Activated CD4-positive, alpha-beta T cell treated with anti-CD3 and anti-CD28 coated beads, Interleukin-2, amount 10 ng/mL, durations not matched to agents 7 days and 5 days (primary cell): ENCODE data around the gene KRT32. TPM values are rescaled to one million over a fixed set of nuclear protein-coding genes. Genes with fewer than 3 reads are reported as not detected.

Experiments used
- CTCF ChIA-PET: fragments of 350-600 bp; sonication (Branson Sonifier 250); formaldehyde crosslinking; loops from one replicate; lab custom pipeline; 2021; ENCODE audit warnings: antibody characterized with exemption; lab: Charles Lee
- POLR2A ChIA-PET: fragments of 350-600 bp; sonication (Branson Sonifier 250); formaldehyde crosslinking; loops from one replicate; lab custom pipeline; 2021; ENCODE audit warnings: antibody characterized with exemption; lab: Charles Lee
- DNase-seq: peaks from one replicate; pipeline ENCODE4 v3.0.0-alpha.2; 2020
- H3K27ac Mint-ChIP-seq: one replicate; pipeline ENCODE4 v1.8.0; 2021; ENCODE audit warnings: mild to moderate bottlenecking, moderate library complexity, mixed read lengths
- H3K27me3 Mint-ChIP-seq: one replicate; pipeline ENCODE4 v1.8.0; 2021; ENCODE audit warnings: mixed read lengths
- H3K36me3 Mint-ChIP-seq: one replicate; pipeline ENCODE4 v1.8.0; 2021; ENCODE audit warnings: low read depth, mixed read lengths
- H3K4me1 Mint-ChIP-seq: one replicate; pipeline ENCODE4 v1.8.0; 2021; ENCODE audit warnings: mixed read lengths
- H3K4me3 Mint-ChIP-seq: one replicate; pipeline ENCODE4 v1.8.0; 2021; ENCODE audit warnings: mild to moderate bottlenecking, moderate library complexity, mixed read lengths
- H3K9me3 Mint-ChIP-seq: one replicate; pipeline ENCODE4 v1.8.0; 2021; ENCODE audit warnings: mixed read lengths
- microRNA-seq: library from miRNA; unstranded; fragments of <30 nt; microRNA quantifications from one replicate; pipeline ENCODE4 v1.2.0, GENCODE V29; 2021; ENCODE audit warnings: borderline microRNAs expressed, borderline replicate concordance
- total RNA-seq, 2 experiments: library from RNA; stranded (reverse); gene quantifications; one replicate each; pipeline ENCODE4 v1.2.3, GENCODE V29; 2021

KRT32 gene
- total RNA-seq, 2 experiments from 2014 or later = not detected

GRCh38 chr17:41416479-41416878 lies 50.7 kb downstream of the KRT32 start:
- no peaks in the 10 kb centered on the region for H3K36me3 Mint-ChIP-seq
- H3K27ac Mint-ChIP-seq = no peak overlapping the region
- POLR2A ChIA-PET = no interaction called here
- no peaks in the 10 kb centered on the region for H3K9me3 Mint-ChIP-seq
- H3K4me3 Mint-ChIP-seq = no peak overlapping the region
- H3K27me3 Mint-ChIP-seq = peaks cover 1% of the 10 kb centered on the region
- H3K4me1 Mint-ChIP-seq = no peaks in the 10 kb centered on the region
- CTCF ChIA-PET = interaction anchor here (1.4 kb wide), 1 partner anchor 8 kb away, joined by 3 read pairs; no protein-coding TSS in a partner anchor
- DNase-seq = no peak

DNA sequence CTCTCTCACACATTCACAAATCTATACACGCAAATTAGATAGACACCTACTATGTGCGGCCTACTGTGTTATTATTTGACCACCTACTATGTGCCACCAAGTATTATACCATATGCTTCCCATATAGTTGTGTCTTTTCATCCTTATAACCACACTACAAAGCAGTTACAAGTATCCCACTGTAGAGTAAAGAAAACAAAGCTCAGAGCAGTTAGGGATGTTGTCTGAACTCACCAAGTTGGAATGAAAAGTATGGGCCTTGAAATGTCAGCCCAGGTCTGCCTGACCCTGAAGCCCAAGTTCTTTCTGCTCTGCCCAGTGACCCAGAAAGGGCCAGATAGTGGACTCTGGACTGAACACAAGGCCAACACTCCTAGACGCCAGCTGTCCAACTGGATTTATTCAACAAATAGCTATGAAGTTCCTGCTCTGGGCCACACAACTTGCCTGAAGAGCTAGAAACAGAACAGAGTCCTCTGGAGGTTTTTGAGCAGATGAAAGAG lies 51.3 kb downstream of the KRT32 start:
- POLR2A ChIA-PET = no interaction called here
- no peaks in the 10 kb centered on the region for H3K36me3 Mint-ChIP-seq
- H3K4me1 Mint-ChIP-seq = no peaks in the 10 kb centered on the region
- CTCF ChIA-PET = interaction anchor here (1.4 kb wide), 1 partner anchor 7 kb away, joined by 3 read pairs; no protein-coding TSS in a partner anchor
- no peaks in the 10 kb centered on the region for H3K27me3 Mint-ChIP-seq
- no peaks in the 10 kb centered on the region for H3K9me3 Mint-ChIP-seq
- H3K4me3 Mint-ChIP-seq = no peak overlapping the region
- DNase-seq = no peak
- H3K27ac Mint-ChIP-seq = no peak overlapping the region

DNA sequence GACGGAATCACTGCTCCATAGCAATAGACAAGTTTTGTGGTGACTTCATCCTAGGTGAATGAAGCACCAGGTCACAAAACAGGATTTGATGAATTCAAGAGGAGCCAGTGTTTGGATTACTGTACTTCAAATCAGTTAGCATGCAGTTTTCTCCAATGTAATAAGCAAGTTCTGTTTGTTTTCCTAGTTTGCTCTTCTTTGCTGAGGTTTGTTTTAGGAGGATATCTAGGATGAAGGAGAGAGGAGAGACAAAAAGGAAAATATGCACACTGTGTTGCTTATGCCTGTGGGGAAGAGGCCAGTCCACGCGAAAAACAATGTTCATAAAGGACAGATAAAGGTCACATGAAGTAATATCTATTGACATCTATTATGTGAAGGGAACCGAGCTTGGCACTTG lies 51.8 kb downstream of the KRT32 start:
- H3K36me3 Mint-ChIP-seq = no peaks in the 10 kb centered on the region
- ChIA-PET CTCF (no interaction called here), POLR2A (no interaction called here)
- H3K27ac Mint-ChIP-seq = no peak overlapping the region
- H3K4me3 Mint-ChIP-seq = no peak overlapping the region
- DNase-seq = no peak
- no peaks in the 10 kb centered on the region for H3K4me1 Mint-ChIP-seq
- H3K9me3 Mint-ChIP-seq = no peaks in the 10 kb centered on the region
- no peaks in the 10 kb centered on the region for H3K27me3 Mint-ChIP-seq

GRCh38 chr17:41413982-41414381 lies 53.2 kb downstream of the KRT32 start:
- H3K4me1 Mint-ChIP-seq = peaks cover 9% of the 10 kb centered on the region
- POLR2A ChIA-PET = no interaction called here
- CTCF ChIA-PET = interaction anchor here (1.8 kb wide), 1 partner anchor 9 kb away, joined by 3 read pairs; no protein-coding TSS in a partner anchor
- no peak overlapping the region for H3K27ac Mint-ChIP-seq
- H3K27me3 Mint-ChIP-seq = no peaks in the 10 kb centered on the region
- no peaks in the 10 kb centered on the region for H3K36me3 Mint-ChIP-seq
- H3K4me3 Mint-ChIP-seq = no peak overlapping the region
- no peaks in the 10 kb centered on the region for H3K9me3 Mint-ChIP-seq
- DNase-seq = no peak

GRCh38 chr17:41413353-41413957 lies 53.7 kb downstream of the KRT32 start:
- Mint-ChIP-seq H3K4me1 (peaks cover 11% of the 10 kb centered on the region), H3K4me3 (no peak overlapping the region), H3K36me3 (no peaks in the 10 kb centered on the region), H3K9me3 (no peaks in the 10 kb centered on the region), H3K27ac (no peak overlapping the region), H3K27me3 (no peaks in the 10 kb centered on the region)
- ChIA-PET CTCF (interaction anchor here (1.8 kb wide), 1 partner anchor 8 kb away, joined by 3 read pairs; no protein-coding TSS in a partner anchor), POLR2A (no interaction called here)
- DNase-seq = no peak

DNA sequence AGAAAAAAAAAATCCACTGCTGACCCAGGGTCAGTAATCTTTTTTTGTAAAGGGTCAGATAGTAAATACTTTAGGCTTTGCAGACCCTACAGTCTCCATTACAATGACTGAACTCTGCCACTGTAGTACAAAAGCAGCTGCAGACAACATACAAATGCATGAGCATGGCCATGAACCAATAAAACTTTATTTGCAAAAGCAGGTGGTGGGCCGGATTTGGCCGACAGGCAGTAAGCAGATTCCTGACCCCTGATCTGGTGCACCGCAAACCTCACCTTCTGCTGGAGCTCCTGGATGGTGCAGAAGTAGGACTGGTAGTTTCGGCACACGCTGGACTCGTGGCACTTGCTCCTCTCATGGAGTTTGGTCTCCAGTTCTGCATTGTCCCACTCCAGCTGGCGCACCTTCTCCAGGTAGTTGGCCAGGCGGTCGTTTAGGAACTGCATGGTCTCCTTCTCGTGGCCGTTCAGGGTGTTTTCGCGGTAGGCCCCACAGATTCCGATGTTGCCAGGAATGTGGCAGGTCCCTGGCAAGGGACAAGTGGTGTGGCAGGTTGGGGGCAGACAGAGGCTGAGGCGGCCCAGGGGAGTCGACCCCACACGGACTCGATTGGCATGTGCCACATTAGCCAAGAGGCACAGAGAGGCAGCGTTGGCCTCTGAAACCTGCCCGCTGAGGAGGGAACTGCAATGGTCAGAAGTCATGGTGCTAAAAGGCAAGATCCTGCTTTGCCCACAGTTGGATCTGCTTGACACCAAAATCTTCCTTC lies 55.9 kb downstream of the KRT32 start:
- CTCF ChIA-PET = interaction anchor here (0.6 kb wide), 1 partner anchor 592 kb away, joined by 3 read pairs; no protein-coding TSS in a partner anchor
- H3K9me3 Mint-ChIP-seq = no peaks in the 10 kb centered on the region
- DNase-seq = no peak
- no peak overlapping the region for H3K27ac Mint-ChIP-seq
- POLR2A ChIA-PET = no interaction called here
- H3K4me3 Mint-ChIP-seq = no peak overlapping the region
- H3K27me3 Mint-ChIP-seq = no peaks in the 10 kb centered on the region
- no peaks in the 10 kb centered on the region for H3K36me3 Mint-ChIP-seq
- peaks cover 11% of the 10 kb centered on the region for H3K4me1 Mint-ChIP-seq

Small RNAs within 50 kb of the gene (microRNA-seq; reads per million reads assigned to microRNA genes)
- gene MIR6510 = not detected

Other genes with a start within 250 kb of the KRT32 start
- gene KRTAP9-2, start 240.7 kb downstream of the KRT32 start, total RNA-seq = not detected
- not detected for gene KRTAP9-3, start 234.9 kb downstream of the KRT32 start, total RNA-seq
- gene KRTAP9-8, start 229.4 kb downstream of the KRT32 start, total RNA-seq = not detected
- gene KRTAP9-4, start 217.7 kb downstream of the KRT32 start, total RNA-seq = not detected
- not detected for gene KRTAP9-9, start 212.0 kb downstream of the KRT32 start, total RNA-seq
- not detected for gene KRTAP9-6, start 202.0 kb downstream of the KRT32 start, total RNA-seq
- gene KRTAP9-7, start 191.7 kb downstream of the KRT32 start, total RNA-seq = not detected
- not detected for gene KRTAP29-1, start 164.5 kb downstream of the KRT32 start, total RNA-seq
- under 1 TPM in 1 of 2 experiments, not detected in 1; 0.12 TPM for gene KRTAP16-1, start 158.1 kb downstream of the KRT32 start, total RNA-seq
- gene KRTAP17-1, start 151.7 kb downstream of the KRT32 start, total RNA-seq = not detected
- gene KRT33A, start 116.6 kb downstream of the KRT32 start, total RNA-seq = not detected
- gene KRT33B, start 97.6 kb downstream of the KRT32 start, total RNA-seq = not detected
- gene KRT34, start 85.1 kb downstream of the KRT32 start, total RNA-seq = not detected
- gene KRT31, start 69.8 kb downstream of the KRT32 start, total RNA-seq = not detected
- gene KRT37, start 42.8 kb downstream of the KRT32 start, total RNA-seq = not detected
- not detected for gene KRT38, start 26.4 kb downstream of the KRT32 start, total RNA-seq
- gene KRT35, start 13.8 kb upstream of the KRT32 start, total RNA-seq = not detected
- gene KRT36, start 22.5 kb upstream of the KRT32 start, total RNA-seq = not detected
- not detected for gene KRT13, start 38.2 kb upstream of the KRT32 start, total RNA-seq
- not detected for gene KRT15, start 51.5 kb upstream of the KRT32 start, total RNA-seq
- not detected for gene KRT19, start 60.9 kb upstream of the KRT32 start, total RNA-seq
- gene KRT9, start 104.7 kb upstream of the KRT32 start, total RNA-seq = not detected
- gene KRT14, start 119.5 kb upstream of the KRT32 start, total RNA-seq = not detected
- not detected for gene KRT16, start 145.4 kb upstream of the KRT32 start, total RNA-seq
- under 1 TPM in 1 of 2 experiments, not detected in 1; 0.25 TPM for gene KRT17, start 157.2 kb upstream of the KRT32 start, total RNA-seq
- 100 to 1,000 TPM; 605 to 645 TPM for gene EIF1, start 221.5 kb upstream of the KRT32 start, total RNA-seq
- not detected for gene GAST, start 244.9 kb upstream of the KRT32 start, total RNA-seq